ENCODE results near the gene VTCN1. TPM values are rescaled to one million over a fixed set of nuclear protein-coding genes. Genes with fewer than 3 reads are reported as not detected.

VTCN1 gene
- total RNA-seq, 2 donors from 2014 or later = not detected

Other genes starting within 250 kb of the VTCN1 start
- gene CD101, start 209.2 kb downstream of the VTCN1 start, total RNA-seq = 1 to 10 TPM; 1.9 to 5.7 TPM
- gene TTF2, start 150.6 kb downstream of the VTCN1 start, total RNA-seq = 10 to 100 TPM; 49.2 to 50.9 TPM
- 1 to 10 TPM; 1.0 to 1.4 TPM for gene TRIM45, start 89.2 kb downstream of the VTCN1 start, total RNA-seq
- 10 to 100 TPM; 51.6 to 52.9 TPM for gene MAN1A2, start 156.5 kb upstream of the VTCN1 start, total RNA-seq

Measured in T-helper 17 cell (primary cell).